HCT116 (cell line): Measurements from ENCODE around the gene EPC1. TPM values are rescaled to one million over a fixed set of nuclear protein-coding genes. Genes with fewer than 3 reads are reported as not detected.

Experiments used
- ATAC-seq: fragments of 200-7000 bp; cut with Tn5 transposase; 2 replicates; pipeline ENCODE4 v1.9.1; 2020; ENCODE audit warnings: mild to moderate bottlenecking, moderate library complexity
- BruUV-seq: library from RNA; stranded (reverse); fragments of 400-500 nt; replicated peaks from 2 replicates; lab custom pipeline; 2021; lab: Mats Ljungman, UMichigan
- CTCF ChIA-PET: fragments of 300-600 bp; sonication (Branson Sonifier 250); formaldehyde crosslinking; loops from one replicate; lab custom pipeline; 2021; ENCODE audit warnings: antibody characterized with exemption; lab: Charles Lee
- POLR2A ChIA-PET: fragments of 300-600, 350-600 bp; sonication (Branson Sonifier 250); formaldehyde crosslinking; loops from one replicate; lab custom pipeline; 2021; ENCODE audit warnings: antibody characterized with exemption; lab: Charles Lee
- RAD21 ChIA-PET, 2 experiments: fragments of 300-600 bp; sonication (Branson Sonifier 250); formaldehyde crosslinking; loops; one replicate each; lab custom pipeline; 2023; ENCODE audit warnings: low total read pairs in 2 of 2; ENCODE audit not compliant: uncharacterized antibody in 2 of 2, unreplicated experiment in 2 of 2, low non-redundant PET in 1 of 2; lab: Charles Lee
- DNase-seq: peaks from one replicate; pipeline ENCODE4 v3.0.0-alpha.2; 2010; ENCODE audit warnings: low read depth, low spot score
- H2AFZ ChIP-seq: fragments of 200-600 bp; shearing (Covaris generic), sonication (generic); 2 replicates; pipeline ENCODE4 v1.6.1; 2017; ENCODE audit warnings: low read depth, mixed run types, mixed read lengths, antibody characterized with exemption, low read length; ENCODE audit not compliant: poor library complexity, severe bottlenecking
- H3K27ac ChIP-seq: 2 replicates; pipeline ENCODE4 v1.5.1; 2012; ENCODE audit warnings: low read depth, low read length
- H3K27me3 ChIP-seq: fragments of 200-600 bp; sonication (generic); 2 replicates; pipeline ENCODE4 v1.6.1; 2016; ENCODE audit warnings: mixed run types, low read length, mixed read lengths; ENCODE audit not compliant: insufficient read depth
- H3K36me3 ChIP-seq, 2 experiments: fragments of 200-500 bp in 1 of 2; fragments of 200-600 bp in 1 of 2; sonication (Bioruptor generic) in 1 of 2; sonication (generic) in 1 of 2; 2 replicates each; pipeline versions ENCODE4 v1.5.1 to v1.6.1; 2014 to 2016; ENCODE audit warnings: low read length in 2 of 2, inconsistent platforms in 1 of 2, mixed read lengths in 1 of 2, mixed run types in 1 of 2; ENCODE audit not compliant: insufficient read depth in 2 of 2, control insufficient read depth in 1 of 2
- H3K4me1 ChIP-seq, 2 experiments: fragments of 200-600 bp in 1 of 2; sonication (generic) in 1 of 2; 2 replicates each; pipeline versions ENCODE4 v1.5.1 to v1.6.1; 2012 to 2017; ENCODE audit warnings: low read length in 2 of 2, inconsistent platforms in 1 of 2, mild to moderate bottlenecking in 1 of 2, mixed read lengths in 1 of 2, mixed run types in 1 of 2, moderate library complexity in 1 of 2; ENCODE audit not compliant: insufficient read depth in 2 of 2, control insufficient read depth in 1 of 2
- H3K4me2 ChIP-seq: fragments of 200-600 bp; sonication (generic); 2 replicates; pipeline ENCODE4 v1.6.1; 2017; ENCODE audit warnings: mixed run types, low read length, mixed read lengths
- H3K4me3 ChIP-seq, 2 experiments: fragments of 200-600 bp in 1 of 2; sonication (generic) in 1 of 2; replicated peaks in 1 of 2; 2 replicates each; pipeline ENCODE4 v1.5.1; 2011 to 2016; ENCODE audit warnings: low read length in 2 of 2, control low read depth in 1 of 2, low read depth in 1 of 2, mild to moderate bottlenecking in 1 of 2, mixed read lengths in 1 of 2, mixed run types in 1 of 2
- H3K79me2 ChIP-seq: fragments of 200-600 bp; sonication (generic); 2 replicates; pipeline ENCODE4 v1.6.1; 2017; ENCODE audit warnings: mild to moderate bottlenecking, mixed run types, low read length, moderate library complexity, mixed read lengths; ENCODE audit not compliant: insufficient read depth
- H3K9ac ChIP-seq: fragments of 200-600 bp; sonication (generic); 2 replicates; pipeline ENCODE4 v1.6.1; 2016; ENCODE audit warnings: low read length, mixed read lengths
- H3K9me2 ChIP-seq: fragments of 200-600 bp; sonication (generic), shearing (Covaris generic); 2 replicates; pipeline ENCODE4 v1.6.1; 2017; ENCODE audit warnings: mixed run types, mild to moderate bottlenecking, moderate library complexity; ENCODE audit not compliant: insufficient read depth
- H3K9me3 ChIP-seq, 2 experiments: fragments of 200-500 bp in 1 of 2; fragments of 200-600 bp in 1 of 2; sonication (Bioruptor generic) in 1 of 2; sonication (generic) in 1 of 2; 2 replicates each; pipeline ENCODE4 v1.6.1; 2014 to 2017; ENCODE audit warnings: low read length in 2 of 2, mixed read lengths in 2 of 2, inconsistent platforms in 1 of 2, low read depth in 1 of 2, mild to moderate bottlenecking in 1 of 2, mixed run types in 1 of 2, moderate library complexity in 1 of 2; ENCODE audit not compliant: control insufficient read depth in 1 of 2, insufficient read depth in 1 of 2
- H4K20me1 ChIP-seq: fragments of 200-600 bp; sonication (generic), shearing (Covaris generic); 2 replicates; pipeline ENCODE4 v1.6.1; 2017; ENCODE audit warnings: mixed run types, mild to moderate bottlenecking, moderate library complexity; ENCODE audit not compliant: insufficient read depth
- ATF3 ChIP-seq: IDR thresholded peaks from 2 replicates; pipeline ENCODE4 v1.6.1; 2012
- CBX3 ChIP-seq: IDR thresholded peaks from 2 replicates; pipeline ENCODE4 v1.6.1; 2012; ENCODE audit warnings: low read depth
- EGR1 ChIP-seq: IDR thresholded peaks from 2 replicates; pipeline ENCODE4 v1.6.1; 2012; ENCODE audit warnings: low read depth
- ELF1 ChIP-seq: IDR thresholded peaks from 2 replicates; pipeline ENCODE4 v1.6.1; 2012; ENCODE audit warnings: low read depth, borderline replicate concordance
- EZH2 ChIP-seq: fragments of 200-600 bp; sonication (generic); IDR thresholded peaks from 2 replicates; pipeline ENCODE4 v1.6.1; 2017; ENCODE audit warnings: antibody characterized with exemption, mixed run types
- EZH2phosphoT487 ChIP-seq: fragments of 200-600 bp; IDR thresholded peaks from 2 replicates; pipeline ENCODE4 v1.6.1; 2018; ENCODE audit warnings: antibody characterized with exemption, borderline replicate concordance
- MAX ChIP-seq: IDR thresholded peaks from 2 replicates; pipeline ENCODE4 v1.6.1; 2012
- POLR2A ChIP-seq: IDR thresholded peaks from 2 replicates; pipeline ENCODE4 v1.7.0; 2011; ENCODE audit warnings: borderline replicate concordance; ENCODE audit not compliant: insufficient read depth, insufficient read length; ENCODE audit errors: extremely low read depth
- POLR2AphosphoS5 ChIP-seq: IDR thresholded peaks from 2 replicates; pipeline ENCODE4 v1.6.1; 2011; ENCODE audit warnings: mild to moderate bottlenecking, low read depth, low read length, moderate library complexity
- RAD21 ChIP-seq: IDR thresholded peaks from 2 replicates; pipeline ENCODE4 v1.6.1; 2012; ENCODE audit warnings: low read depth, mild to moderate bottlenecking
- REST ChIP-seq: IDR thresholded peaks from 2 replicates; pipeline ENCODE4 v1.6.1; 2012; ENCODE audit warnings: low read depth
- SIN3A ChIP-seq: IDR thresholded peaks from 2 replicates; pipeline ENCODE4 v1.6.1; 2012; ENCODE audit warnings: low read depth
- SRF ChIP-seq: IDR thresholded peaks from 2 replicates; pipeline ENCODE4 v1.6.1; 2012; ENCODE audit warnings: low read depth
- TCF7L2 ChIP-seq: IDR thresholded peaks from 2 replicates; pipeline ENCODE4 v1.7.0; 2011; ENCODE audit warnings: borderline replicate concordance, inconsistent platforms; ENCODE audit not compliant: insufficient read depth, insufficient read length; ENCODE audit errors: extremely low read depth
- ZBTB33 ChIP-seq: IDR thresholded peaks from 2 replicates; pipeline ENCODE4 v1.6.1; 2011; ENCODE audit warnings: mild to moderate bottlenecking, low read length, moderate library complexity; ENCODE audit not compliant: insufficient replicate concordance; ENCODE audit errors: extremely low read depth
- ZFX ChIP-seq: fragments of 450-650 bp; IDR thresholded peaks from 2 replicates; pipeline ENCODE4 v1.6.1; 2017
- intact Hi-C: fragments of 100-400 bp; cut with micrococcal nuclease; formaldehyde crosslinking; loops from 2 replicates; pipeline ENCODE4 v1.10.0; 2022
- total RNA-seq: library from RNA; stranded (reverse); gene quantifications from one replicate; pipeline ENCODE4 v1.2.1, GENCODE V29; 2021; ENCODE audit not compliant: unreplicated experiment

The EPC1 gene
- total RNA-seq, 1 experiment from 2014 or later, result 20.1 TPM

GRCh38 chr10:32269343-32270100 is 77.4 kb downstream of the EPC1 start:
- Histone ChIP-seq H3K9ac (no peak overlapping the region), H3K4me1 (no peaks in the 10 kb centered on the region), H3K4me2 (no peak overlapping the region), H3K36me3 (peaks cover 17 to 20% of the 10 kb centered on the region in 2 experiments), H3K79me2 (no peaks in the 10 kb centered on the region), H3K27me3 (no peaks in the 10 kb centered on the region), H2AFZ (no peak overlapping the region), H3K4me3 (no peak overlapping the region), H3K27ac (no peak overlapping the region), H4K20me1 (no peaks in the 10 kb centered on the region), H3K9me3 (no peaks in the 10 kb centered on the region), H3K9me2 (no peaks in the 10 kb centered on the region)
- no TSS peak for BruUV-seq
- no peak for TF ChIP-seq POLR2AphosphoS5
- TF ChIP-seq EGR1, result no peak
- no peak for TF ChIP-seq TCF7L2
- TF ChIP-seq ZBTB33, result no peak
- TF ChIP-seq SRF, result no peak
- no peak for TF ChIP-seq ELF1
- TF ChIP-seq CBX3, result no peak
- TF ChIP-seq ZFX, result no peak
- no peak for TF ChIP-seq POLR2A
- TF ChIP-seq RAD21, result no peak
- no peak for TF ChIP-seq ATF3
- no peak for TF ChIP-seq REST
- no peak for TF ChIP-seq EZH2
- no peak for TF ChIP-seq EZH2phosphoT487
- no peak for TF ChIP-seq SIN3A
- no peak for TF ChIP-seq MAX
- intact Hi-C loops, result no loop called here
- CTCF ChIA-PET, result no interaction called here
- RAD21 ChIA-PET, result no interaction called here
- DNase-seq (no peak), ATAC-seq (no peak)
- POLR2A ChIA-PET, result no interaction called here
